Astrocyte (in vitro differentiated cells and primary cell): Measurements from ENCODE around the gene ZSCAN10.

Experiments
- EZH2 ChIP-seq: IDR thresholded peaks from 2 replicates; pipeline ENCODE4 v1.6.1; 2012; ENCODE audit warnings: mild to moderate bottlenecking, low read length, inconsistent platforms; ENCODE audit not compliant: insufficient read depth
- TF ChIP-seq, protein P1 (sequence below): IDR thresholded peaks from 2 replicates; pipeline ENCODE4 v1.5.1; 2011; ENCODE audit warnings: low read depth, mild to moderate bottlenecking, inconsistent platforms, low read length, moderate library complexity; ENCODE audit not compliant: insufficient read depth

DNA sequence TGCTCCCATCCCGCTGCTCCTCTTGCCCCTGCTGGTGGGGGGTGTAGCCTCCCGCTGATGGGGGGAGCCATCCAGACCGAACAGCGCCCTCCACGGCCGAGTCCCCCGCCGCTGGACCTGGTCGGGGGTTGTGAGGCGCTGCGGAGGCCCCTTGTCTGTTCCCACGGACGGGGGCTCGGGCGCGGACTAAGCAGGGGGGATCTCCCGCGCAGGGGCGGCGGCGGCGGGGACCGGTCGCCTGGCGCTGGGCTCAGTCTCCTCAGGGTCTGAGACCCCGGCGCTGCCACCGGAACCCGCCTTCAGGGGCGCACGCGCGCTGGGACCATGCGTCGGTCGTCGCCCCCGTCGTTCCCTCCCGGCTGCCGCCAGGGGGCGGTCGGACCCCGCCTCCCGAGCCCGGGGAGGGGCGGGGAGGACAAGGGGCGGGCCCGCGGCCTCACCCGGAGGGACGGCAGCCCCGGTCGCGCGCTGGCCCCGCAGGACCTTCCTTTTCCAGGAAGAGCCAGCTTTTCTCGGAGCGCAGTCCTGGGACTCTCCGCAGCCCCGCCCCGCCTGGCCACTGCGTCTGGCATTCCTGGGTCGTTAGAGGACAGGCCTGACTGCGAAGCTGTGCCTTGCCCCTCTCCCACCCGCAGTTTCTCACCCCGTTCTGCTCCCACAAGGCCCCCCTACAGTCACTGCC lies 39.9 kb downstream of the ZSCAN10 start:
- TF ChIP-seq EZH2 = no peak
- TF ChIP-seq, protein P1, sequence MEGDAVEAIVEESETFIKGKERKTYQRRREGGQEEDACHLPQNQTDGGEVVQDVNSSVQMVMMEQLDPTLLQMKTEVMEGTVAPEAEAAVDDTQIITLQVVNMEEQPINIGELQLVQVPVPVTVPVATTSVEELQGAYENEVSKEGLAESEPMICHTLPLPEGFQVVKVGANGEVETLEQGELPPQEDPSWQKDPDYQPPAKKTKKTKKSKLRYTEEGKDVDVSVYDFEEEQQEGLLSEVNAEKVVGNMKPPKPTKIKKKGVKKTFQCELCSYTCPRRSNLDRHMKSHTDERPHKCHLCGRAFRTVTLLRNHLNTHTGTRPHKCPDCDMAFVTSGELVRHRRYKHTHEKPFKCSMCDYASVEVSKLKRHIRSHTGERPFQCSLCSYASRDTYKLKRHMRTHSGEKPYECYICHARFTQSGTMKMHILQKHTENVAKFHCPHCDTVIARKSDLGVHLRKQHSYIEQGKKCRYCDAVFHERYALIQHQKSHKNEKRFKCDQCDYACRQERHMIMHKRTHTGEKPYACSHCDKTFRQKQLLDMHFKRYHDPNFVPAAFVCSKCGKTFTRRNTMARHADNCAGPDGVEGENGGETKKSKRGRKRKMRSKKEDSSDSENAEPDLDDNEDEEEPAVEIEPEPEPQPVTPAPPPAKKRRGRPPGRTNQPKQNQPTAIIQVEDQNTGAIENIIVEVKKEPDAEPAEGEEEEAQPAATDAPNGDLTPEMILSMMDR = peak; percentile 36
